ENCODE results near the gene LRRC18. TPM values are rescaled to one million over a fixed set of nuclear protein-coding genes. Genes with fewer than 3 reads are reported as not detected.

Gene LRRC18
- total RNA-seq, 1 donor from 2014 or later = not detected

GRCh38 chr10:48926255-48926654, 13.4 kb downstream of the LRRC18 start:
- no peak overlapping the region for H3K27ac Mint-ChIP-seq
- H3K9me3 Mint-ChIP-seq = no peaks in the 10 kb centered on the region
- DNase-seq (ENCODE audit: extremely low spot score, unreplicated experiment) = no peak
- H3K4me3 Mint-ChIP-seq = no peak overlapping the region
- no peaks in the 10 kb centered on the region for H3K36me3 Mint-ChIP-seq
- H3K4me1 Mint-ChIP-seq (ENCODE audit: unreplicated experiment) = no peaks in the 10 kb centered on the region
- peaks cover 6% of the 10 kb centered on the region for H3K27me3 Mint-ChIP-seq
- TF ChIP-seq CTCF (conservative IDR thresholded peaks at IDR 0.05) = no peak

GRCh38 chr10:48924988-48925387, 14.7 kb downstream of the LRRC18 start:
- Mint-ChIP-seq H3K4me1 (ENCODE audit: unreplicated experiment) (no peaks in the 10 kb centered on the region), H3K27ac (no peak overlapping the region), H3K4me3 (no peak overlapping the region), H3K36me3 (no peaks in the 10 kb centered on the region), H3K27me3 (peaks cover 6% of the 10 kb centered on the region), H3K9me3 (no peaks in the 10 kb centered on the region)
- peak; percentile 43 for DNase-seq (ENCODE audit: extremely low spot score, unreplicated experiment)
- no peak for TF ChIP-seq CTCF (conservative IDR thresholded peaks at IDR 0.05)

GRCh38 chr10:48923748-48924147, 15.9 kb downstream of the LRRC18 start:
- no peak overlapping the region for H3K4me3 Mint-ChIP-seq
- H3K27ac Mint-ChIP-seq = no peak overlapping the region
- H3K4me1 Mint-ChIP-seq (ENCODE audit: unreplicated experiment) = no peaks in the 10 kb centered on the region
- H3K36me3 Mint-ChIP-seq = no peaks in the 10 kb centered on the region
- H3K27me3 Mint-ChIP-seq = peaks cover 9% of the 10 kb centered on the region
- no peaks in the 10 kb centered on the region for H3K9me3 Mint-ChIP-seq
- DNase-seq (ENCODE audit: extremely low spot score, unreplicated experiment) = peak; percentile 34
- TF ChIP-seq CTCF (conservative IDR thresholded peaks at IDR 0.05) = no peak

GRCh38 chr10:48913674-48914073, 26.0 kb downstream of the LRRC18 start:
- H3K27me3 Mint-ChIP-seq = peaks cover 3% of the 10 kb centered on the region
- no peak for TF ChIP-seq CTCF (conservative IDR thresholded peaks at IDR 0.05)
- no peaks in the 10 kb centered on the region for H3K4me1 Mint-ChIP-seq (ENCODE audit: unreplicated experiment)
- peak; percentile 59 for DNase-seq (ENCODE audit: extremely low spot score, unreplicated experiment)
- no peak overlapping the region for H3K27ac Mint-ChIP-seq
- no peaks in the 10 kb centered on the region for H3K36me3 Mint-ChIP-seq
- H3K9me3 Mint-ChIP-seq = no peaks in the 10 kb centered on the region
- no peak overlapping the region for H3K4me3 Mint-ChIP-seq

GRCh38 chr10:48910548-48910947, 29.1 kb downstream of the LRRC18 start:
- Mint-ChIP-seq H3K4me1 (ENCODE audit: unreplicated experiment) (no peaks in the 10 kb centered on the region), H3K9me3 (no peaks in the 10 kb centered on the region), H3K36me3 (no peaks in the 10 kb centered on the region), H3K4me3 (no peak overlapping the region), H3K27me3 (peaks cover 3% of the 10 kb centered on the region), H3K27ac (no peak overlapping the region)
- peak; percentile 32 for DNase-seq (ENCODE audit: extremely low spot score, unreplicated experiment)
- no peak for TF ChIP-seq CTCF (conservative IDR thresholded peaks at IDR 0.05)

- H3K4me1 Mint-ChIP-seq (ENCODE audit: unreplicated experiment) = no peaks in the 10 kb centered on the region
- H3K4me3 Mint-ChIP-seq = no peak overlapping the region
- no peak overlapping the region for H3K27ac Mint-ChIP-seq
- H3K9me3 Mint-ChIP-seq = no peaks in the 10 kb centered on the region
- TF ChIP-seq CTCF (conservative IDR thresholded peaks at IDR 0.05) = no peak
- peak; percentile 54 for DNase-seq (ENCODE audit: extremely low spot score, unreplicated experiment)
- peaks cover 6% of the 10 kb centered on the region for H3K27me3 Mint-ChIP-seq
- H3K36me3 Mint-ChIP-seq = no peaks in the 10 kb centered on the region
These were observed 31.9 kb downstream of the LRRC18 start for GRCh38 chr10:48907730-48908129.

Measured in type B pancreatic cell (in vitro differentiated cells).